H9 (cell line): Measurements from ENCODE around the gene NFIX. TPM values are rescaled to one million over a fixed set of nuclear protein-coding genes. Genes with fewer than 3 reads are reported as not detected.

Experiments used
- DNase-seq: peaks from one replicate; pipeline ENCODE4 v3.0.0-alpha.2; 2017
- H2AFZ ChIP-seq: one replicate; pipeline ENCODE4 v1.6.1; 2013; ENCODE audit warnings: mild to moderate bottlenecking, low read length, control low read depth, moderate library complexity
- H2AK5ac ChIP-seq: 2 replicates; pipeline ENCODE4 v1.6.1; 2013; ENCODE audit warnings: low read length, control low read depth, mixed read lengths; ENCODE audit not compliant: insufficient read length
- H2BK120ac ChIP-seq: one replicate; pipeline ENCODE4 v1.6.1; 2013; ENCODE audit warnings: low read depth, mild to moderate bottlenecking, low read length, control low read depth, inconsistent platforms; ENCODE audit not compliant: poor library complexity, severe bottlenecking
- H2BK12ac ChIP-seq: 2 replicates; pipeline ENCODE4 v1.6.1; 2013; ENCODE audit warnings: low read length, control low read depth, mixed read lengths, low read depth; ENCODE audit not compliant: insufficient read length
- H2BK15ac ChIP-seq: 2 replicates; pipeline ENCODE4 v1.6.1; 2013; ENCODE audit warnings: low read depth, low read length, control low read depth
- H2BK20ac ChIP-seq: one replicate; pipeline ENCODE4 v1.6.1; 2013; ENCODE audit warnings: low read depth, mild to moderate bottlenecking, low read length, control low read depth, inconsistent platforms; ENCODE audit not compliant: poor library complexity, severe bottlenecking
- H2BK5ac ChIP-seq: 2 replicates; pipeline ENCODE4 v1.6.1; 2013; ENCODE audit warnings: low read length, control low read depth, mixed read lengths; ENCODE audit not compliant: insufficient read length
- H3K14ac ChIP-seq: 2 replicates; pipeline ENCODE4 v1.6.1; 2013; ENCODE audit warnings: low read length, control low read depth; ENCODE audit not compliant: insufficient read depth
- H3K18ac ChIP-seq: 2 replicates; pipeline ENCODE4 v1.6.1; 2013; ENCODE audit warnings: low read depth, mild to moderate bottlenecking, mixed read lengths, low read length, control low read depth; ENCODE audit not compliant: insufficient read length
- H3K23ac ChIP-seq: 2 replicates; pipeline ENCODE4 v1.6.1; 2013; ENCODE audit warnings: low read length, control low read depth, mixed read lengths, low read depth; ENCODE audit not compliant: insufficient read length
- H3K23me2 ChIP-seq: 2 replicates; pipeline ENCODE4 v1.6.1; 2013; ENCODE audit warnings: low read depth, mild to moderate bottlenecking, mixed read lengths, low read length, control low read depth; ENCODE audit not compliant: insufficient read length, poor library complexity, severe bottlenecking
- H3K27ac ChIP-seq: 2 replicates; pipeline ENCODE4 v1.5.1; 2013; ENCODE audit warnings: low read length, control low read depth, mixed read lengths, low read depth; ENCODE audit not compliant: insufficient read length
- H3K27me3 ChIP-seq: 2 replicates; pipeline ENCODE4 v1.6.1; 2013; ENCODE audit warnings: low read length, control low read depth, inconsistent platforms; ENCODE audit not compliant: insufficient read depth
- H3K4ac ChIP-seq: 2 replicates; pipeline ENCODE4 v1.6.1; 2013; ENCODE audit warnings: low read depth, mild to moderate bottlenecking, control low read depth, inconsistent platforms, low read length, moderate library complexity
- H3K4me1 ChIP-seq: 2 replicates; pipeline ENCODE4 v1.6.1; 2013; ENCODE audit warnings: low read length, control low read depth, inconsistent platforms; ENCODE audit not compliant: insufficient read depth
- H3K4me2 ChIP-seq: 2 replicates; pipeline ENCODE4 v1.6.1; 2013; ENCODE audit warnings: low read length, control low read depth, mixed read lengths; ENCODE audit not compliant: insufficient read length, insufficient read depth
- H3K56ac ChIP-seq: 2 replicates; pipeline ENCODE4 v1.6.1; 2013; ENCODE audit warnings: low read depth, mild to moderate bottlenecking, mixed read lengths, low read length, control low read depth; ENCODE audit not compliant: insufficient read length
- H3K79me1 ChIP-seq: 2 replicates; pipeline ENCODE4 v1.6.1; 2013; ENCODE audit warnings: low read depth, mild to moderate bottlenecking, moderate library complexity, low read length, control low read depth, inconsistent platforms; ENCODE audit not compliant: insufficient read depth, poor library complexity, severe bottlenecking
- H3K79me2 ChIP-seq: 2 replicates; pipeline ENCODE4 v1.6.1; 2013; ENCODE audit warnings: low read length, control low read depth, inconsistent platforms; ENCODE audit not compliant: insufficient read depth
- H3K9ac ChIP-seq: 2 replicates; pipeline ENCODE4 v1.6.1; 2013; ENCODE audit warnings: low read length, control low read depth, mixed read lengths; ENCODE audit not compliant: insufficient read length; ENCODE audit errors: extremely low read depth
- H3K9me3 ChIP-seq: one replicate; pipeline ENCODE4 v1.6.1; 2013; ENCODE audit warnings: low read depth, low read length, inconsistent platforms; ENCODE audit not compliant: control insufficient read depth
- H3T11ph ChIP-seq: one replicate; pipeline ENCODE4 v1.6.1; 2013; ENCODE audit warnings: mild to moderate bottlenecking, low read length, control low read depth, inconsistent platforms
- H4K20me1 ChIP-seq: one replicate; pipeline ENCODE4 v1.6.1; 2013; ENCODE audit not compliant: control insufficient read depth, insufficient read length, insufficient read depth
- H4K5ac ChIP-seq: 2 replicates; pipeline ENCODE4 v1.6.1; 2013; ENCODE audit warnings: low read depth, mild to moderate bottlenecking, mixed read lengths, low read length, control low read depth; ENCODE audit not compliant: insufficient read length
- H4K8ac ChIP-seq: replicated peaks from 2 replicates; pipeline ENCODE4 v1.6.1; 2013; ENCODE audit warnings: low read length, control low read depth, mixed read lengths, low read depth; ENCODE audit not compliant: insufficient read length
- H4K91ac ChIP-seq: 2 replicates; pipeline ENCODE4 v1.6.1; 2013; ENCODE audit warnings: low read depth, mild to moderate bottlenecking, moderate library complexity, mixed read lengths, low read length, control low read depth; ENCODE audit not compliant: insufficient read length
- H3K27ac Mint-ChIP-seq, 3 experiments: 2 replicates in 2 of 3; 3 replicates in 1 of 3; pipeline ENCODE4 v1.8.0; 2020 to 2021; ENCODE audit warnings: mixed read lengths in 3 of 3, mild to moderate bottlenecking in 1 of 3, moderate library complexity in 1 of 3
- H3K27me3 Mint-ChIP-seq: 2 replicates; pipeline ENCODE4 v1.8.0; 2021; ENCODE audit warnings: low read depth, mild to moderate bottlenecking, moderate library complexity, mixed read lengths
- H3K36me3 Mint-ChIP-seq, 3 experiments: 2 replicates in 2 of 3; 3 replicates in 1 of 3; pipeline ENCODE4 v1.8.0; 2020 to 2021; ENCODE audit warnings: low read depth in 3 of 3, mixed read lengths in 3 of 3; ENCODE audit not compliant: insufficient read depth in 1 of 3
- H3K4me1 Mint-ChIP-seq, 2 experiments: 2 replicates each; pipeline ENCODE4 v1.8.0; 2020; ENCODE audit warnings: mixed read lengths in 2 of 2
- H3K4me3 Mint-ChIP-seq, 2 experiments: 2 replicates in 1 of 2; 3 replicates in 1 of 2; pipeline ENCODE4 v1.8.0; 2020 to 2021; ENCODE audit warnings: mild to moderate bottlenecking in 2 of 2, mixed read lengths in 2 of 2, moderate library complexity in 1 of 2
- H3K9me3 Mint-ChIP-seq, 2 experiments: 2 replicates in 1 of 2; 3 replicates in 1 of 2; pipeline ENCODE4 v1.8.0; 2020; ENCODE audit warnings: mild to moderate bottlenecking in 2 of 2, mixed read lengths in 2 of 2, moderate library complexity in 1 of 2
- WGBS: extraction: QIAGEN DNeasy Blood & Tissue Kit; methylation state at CpG from one replicate; pipeline ENCODE4 v1.1.7; 2013; ENCODE audit warnings: missing lambda C conversion rate, low lambda C conversion rate, mixed read lengths; ENCODE audit not compliant: insufficient read length; ENCODE audit errors: extremely low coverage; 5-methylcytosine and 5-hydroxymethylcytosine counted together
- total RNA-seq: library from RNA; stranded (reverse); gene quantifications from 2 replicates; pipeline ENCODE4 v1.2.1, GENCODE V29; 2021
- TF ChIP-seq, protein P1 (sequence below): fragments of 200-600 bp; sonication (generic); conservative IDR thresholded peaks from 3 replicates; pipeline ENCODE4 v1.8.0; 2021; ENCODE audit warnings: antibody characterized with exemption, mild to moderate bottlenecking

The NFIX gene
- total RNA-seq, 1 experiment from 2014 or later, result 0.31 TPM

DNA sequence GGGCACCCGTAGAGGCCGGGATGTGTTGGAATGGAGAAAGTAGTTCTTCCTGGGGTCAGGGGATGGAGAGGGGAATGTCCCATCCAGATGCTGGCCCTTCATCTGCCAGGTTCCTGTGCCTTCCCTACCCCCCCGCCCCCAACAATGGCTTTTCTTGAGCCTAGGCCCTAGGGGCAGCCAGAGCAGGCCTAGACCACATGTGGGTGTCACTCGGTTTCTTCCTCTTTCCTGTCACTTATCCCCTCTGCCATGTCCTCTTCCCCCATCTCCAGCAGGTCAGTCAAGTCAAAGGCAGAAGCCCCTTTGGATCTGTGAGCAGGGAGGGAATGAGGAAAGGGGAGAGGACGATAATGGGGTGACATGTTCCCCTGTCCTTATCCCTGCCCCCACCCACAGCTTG is 71.0 kb downstream of the NFIX start:
- Histone ChIP-seq H2AK5ac (no peak overlapping the region), H2BK5ac (no peak overlapping the region), H2BK120ac (no peak overlapping the region), H2BK20ac (no peak overlapping the region), H3K4ac (no peak overlapping the region), H4K91ac (no peak overlapping the region), H4K20me1 (no peaks in the 10 kb centered on the region), H2BK15ac (no peak overlapping the region), H2AFZ (no peak overlapping the region), H3K9me3 (no peaks in the 10 kb centered on the region), H3K23ac (no peak overlapping the region), H4K8ac (no peak overlapping the region), H3K27ac (no peak overlapping the region), H3T11ph (no peak overlapping the region), H3K9ac (no peak overlapping the region), H3K79me2 (no peaks in the 10 kb centered on the region), H3K23me2 (peaks cover under 1% of the 10 kb centered on the region), H4K5ac (no peak overlapping the region), H3K18ac (no peak overlapping the region), H2BK12ac (no peak overlapping the region), H3K79me1 (no peaks in the 10 kb centered on the region), H3K56ac (no peak overlapping the region), H3K27me3 (peaks cover 15% of the 10 kb centered on the region), H3K4me1 (no peaks in the 10 kb centered on the region), H3K14ac (no peak overlapping the region), H3K4me2 (no peak overlapping the region)
- WGBS, result no CpG with 5 or more reads among the region's 5 CpGs
- TF ChIP-seq, protein P1, sequence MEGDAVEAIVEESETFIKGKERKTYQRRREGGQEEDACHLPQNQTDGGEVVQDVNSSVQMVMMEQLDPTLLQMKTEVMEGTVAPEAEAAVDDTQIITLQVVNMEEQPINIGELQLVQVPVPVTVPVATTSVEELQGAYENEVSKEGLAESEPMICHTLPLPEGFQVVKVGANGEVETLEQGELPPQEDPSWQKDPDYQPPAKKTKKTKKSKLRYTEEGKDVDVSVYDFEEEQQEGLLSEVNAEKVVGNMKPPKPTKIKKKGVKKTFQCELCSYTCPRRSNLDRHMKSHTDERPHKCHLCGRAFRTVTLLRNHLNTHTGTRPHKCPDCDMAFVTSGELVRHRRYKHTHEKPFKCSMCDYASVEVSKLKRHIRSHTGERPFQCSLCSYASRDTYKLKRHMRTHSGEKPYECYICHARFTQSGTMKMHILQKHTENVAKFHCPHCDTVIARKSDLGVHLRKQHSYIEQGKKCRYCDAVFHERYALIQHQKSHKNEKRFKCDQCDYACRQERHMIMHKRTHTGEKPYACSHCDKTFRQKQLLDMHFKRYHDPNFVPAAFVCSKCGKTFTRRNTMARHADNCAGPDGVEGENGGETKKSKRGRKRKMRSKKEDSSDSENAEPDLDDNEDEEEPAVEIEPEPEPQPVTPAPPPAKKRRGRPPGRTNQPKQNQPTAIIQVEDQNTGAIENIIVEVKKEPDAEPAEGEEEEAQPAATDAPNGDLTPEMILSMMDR, result no peak
- no peak overlapping the region for H3K27ac Mint-ChIP-seq
- H3K4me1 Mint-ChIP-seq, result peaks cover 0 to 10% of the 10 kb centered on the region in 2 experiments; a peak in 2 of 4 replicates
- H3K4me3 Mint-ChIP-seq, result no peak overlapping the region
- DNase-seq, result no peak
- no peaks in the 10 kb centered on the region for H3K36me3 Mint-ChIP-seq
- H3K9me3 Mint-ChIP-seq, result no peaks in the 10 kb centered on the region
- peaks cover 80% of the 10 kb centered on the region for H3K27me3 Mint-ChIP-seq
